Activated CD4-positive, alpha-beta T cell treated with anti-CD3 and anti-CD28 coated beads, Interleukin-2, amount 50 U/mL, for 24 hours (primary cell): Measurements from ENCODE around the gene NPAS3.

Experiments used
- DNase-seq, 2 donors: peaks; one replicate each; pipeline ENCODE4 v3.0.0-alpha.2; 2020; ENCODE audit warnings: low read depth in 1 of 2, low spot score in 1 of 2

NPAS3 gene

DNA sequence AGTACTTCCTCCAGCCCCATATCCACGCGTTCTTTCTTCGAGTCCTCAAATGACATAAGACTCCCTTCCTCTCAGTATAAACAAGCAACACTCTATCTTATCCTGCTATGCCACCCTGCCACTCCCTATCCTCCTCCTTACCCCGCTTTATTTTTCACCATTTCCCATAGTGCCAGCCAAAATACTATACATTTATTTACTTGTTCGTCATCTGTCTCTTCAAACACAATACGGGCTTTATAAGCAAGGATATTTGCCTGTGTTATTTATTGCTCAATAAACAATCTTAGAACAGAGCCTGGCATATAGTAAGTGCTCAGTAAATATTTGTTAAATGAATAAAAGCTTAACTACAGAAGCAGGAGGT lies 567.3 kb downstream of the NPAS3 start:
- no peak for DNase-seq

DNA sequence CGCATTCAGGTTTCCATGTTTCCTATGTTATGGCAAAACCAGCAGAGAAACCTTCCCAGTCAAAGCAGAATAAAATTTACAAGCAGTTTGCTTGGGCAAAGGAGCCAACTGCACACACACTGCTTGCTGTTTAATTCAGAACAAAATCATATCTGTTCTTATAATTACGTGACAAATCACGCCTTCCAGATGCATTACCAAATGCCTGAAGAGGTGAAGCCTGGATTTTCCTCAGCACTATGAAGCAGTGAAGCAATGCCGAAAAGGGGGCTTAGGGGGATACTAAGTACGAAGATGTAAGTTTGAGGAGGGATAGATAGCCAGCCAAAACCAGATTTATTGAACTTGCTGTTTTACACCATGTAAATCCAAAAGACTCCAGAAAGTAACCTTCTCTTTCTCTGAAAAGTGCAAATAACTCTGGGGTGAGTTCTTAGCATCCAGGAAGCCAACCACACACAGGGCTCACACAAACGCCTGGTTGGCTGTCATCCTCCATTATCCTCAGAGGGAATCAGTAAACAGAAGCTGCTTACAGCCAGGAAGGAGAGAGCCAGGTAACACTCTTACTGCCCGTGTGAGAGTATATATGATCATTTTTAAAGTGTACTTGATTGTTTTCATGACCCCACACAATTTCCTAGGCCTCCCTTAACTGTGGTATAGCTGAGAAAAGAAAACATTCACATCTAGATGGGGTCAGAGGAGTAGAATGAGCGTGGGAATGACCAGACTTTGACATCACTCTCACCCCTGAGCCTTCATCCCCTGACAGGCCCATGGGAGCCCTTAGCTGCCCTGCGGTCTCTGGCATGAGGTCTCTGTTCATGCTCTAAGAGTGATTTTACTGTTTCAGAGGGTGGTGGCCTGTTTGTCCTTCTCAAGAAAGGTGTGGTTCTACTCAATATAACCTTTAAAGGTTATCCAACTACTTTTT lies 569.7 kb downstream of the NPAS3 start:
- no peak for DNase-seq

- DNase-seq = no peak
Measured at GRCh38 chr14:33509454-33509853, 570.8 kb downstream of the NPAS3 start.

DNA sequence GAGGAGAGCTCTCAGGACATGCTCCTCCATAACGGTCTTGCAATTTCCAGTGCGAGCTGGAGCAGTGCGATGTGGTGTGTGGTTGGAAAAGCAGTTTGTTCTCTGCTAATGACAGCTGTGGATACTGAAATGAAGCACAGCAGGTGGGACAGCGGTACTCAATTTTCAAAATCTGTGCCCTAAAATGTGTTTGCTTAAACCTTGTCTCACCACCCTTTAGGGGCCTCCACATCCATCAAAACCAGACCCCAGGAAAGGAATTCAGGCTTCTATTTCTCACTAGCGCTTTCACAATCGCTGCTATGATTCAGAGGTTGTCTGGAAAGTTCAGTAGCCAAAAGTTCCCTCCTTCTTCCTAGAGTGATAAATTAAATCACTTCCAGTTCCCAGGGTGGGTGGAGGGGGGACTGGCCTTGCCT lies 571.4 kb downstream of the NPAS3 start:
- no peak for DNase-seq

DNA sequence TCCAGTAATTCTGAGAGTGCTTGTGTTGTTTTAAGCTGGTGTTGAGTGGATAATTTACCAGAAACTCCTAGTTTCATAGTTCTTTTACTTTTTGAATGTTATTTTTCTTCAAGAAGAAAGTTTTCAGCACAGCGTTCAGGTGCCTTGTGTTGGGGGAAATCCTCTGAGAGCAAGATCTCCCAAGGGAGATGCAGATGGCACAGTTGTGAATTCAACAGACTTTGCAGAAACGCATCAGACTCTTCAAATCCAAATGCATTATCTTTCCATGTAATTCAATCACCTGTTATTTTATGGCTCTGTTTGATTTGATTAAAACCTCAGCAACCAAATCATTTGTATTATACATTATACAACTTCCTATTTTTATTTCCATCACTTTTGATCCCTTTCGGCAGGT lies 572.3 kb downstream of the NPAS3 start:
- DNase-seq = no peak

- DNase-seq = no peak
Measured at GRCh38 chr14:33511851-33512640, 573.4 kb downstream of the NPAS3 start.

- DNase-seq = no peak
Measured at GRCh38 chr14:33515441-33515840, 576.8 kb downstream of the NPAS3 start.

DNA sequence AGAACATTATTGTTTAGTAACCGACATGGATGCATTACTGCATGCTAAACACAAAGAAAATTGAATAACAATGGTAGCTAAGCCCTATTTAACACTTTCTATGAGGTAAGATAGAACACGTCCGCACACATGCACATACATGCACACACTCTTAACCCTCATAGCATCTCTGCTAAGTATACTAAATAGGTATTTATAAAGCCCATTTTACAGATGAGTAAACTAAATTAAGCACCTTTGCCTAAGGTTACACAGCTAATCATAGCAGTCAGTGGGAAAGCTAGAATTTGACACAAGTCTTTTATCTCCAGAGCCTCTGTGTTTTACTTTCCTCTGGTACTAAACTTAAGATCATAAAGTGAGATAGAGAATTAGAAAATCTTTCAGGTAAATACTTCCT lies 577.2 kb downstream of the NPAS3 start:
- no peak for DNase-seq

DNA sequence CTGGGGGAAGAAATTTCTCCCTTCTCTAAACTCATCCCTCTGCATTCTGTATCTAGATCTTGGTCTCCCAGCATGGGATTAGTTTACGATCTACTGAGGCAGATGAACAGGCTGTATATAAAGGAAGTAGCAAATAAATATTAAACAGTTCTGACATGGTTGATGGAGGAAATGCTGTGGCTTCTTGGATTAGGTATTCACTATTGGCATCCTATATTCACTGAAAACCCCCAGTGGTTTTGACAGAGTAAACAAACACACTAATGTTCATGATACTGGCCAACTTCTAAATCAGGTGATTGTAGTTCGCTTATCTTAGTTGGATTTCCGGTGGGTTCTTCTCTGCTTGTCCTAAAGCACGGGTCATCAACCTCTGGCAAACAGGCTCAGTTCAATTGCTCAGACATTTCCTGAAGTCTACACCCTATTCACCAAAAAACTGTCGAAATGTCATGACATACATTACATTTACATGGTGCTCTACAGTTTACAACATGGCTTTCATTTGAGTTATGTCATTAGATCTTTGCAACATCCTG lies 578.3 kb downstream of the NPAS3 start:
- DNase-seq = no peak

DNA sequence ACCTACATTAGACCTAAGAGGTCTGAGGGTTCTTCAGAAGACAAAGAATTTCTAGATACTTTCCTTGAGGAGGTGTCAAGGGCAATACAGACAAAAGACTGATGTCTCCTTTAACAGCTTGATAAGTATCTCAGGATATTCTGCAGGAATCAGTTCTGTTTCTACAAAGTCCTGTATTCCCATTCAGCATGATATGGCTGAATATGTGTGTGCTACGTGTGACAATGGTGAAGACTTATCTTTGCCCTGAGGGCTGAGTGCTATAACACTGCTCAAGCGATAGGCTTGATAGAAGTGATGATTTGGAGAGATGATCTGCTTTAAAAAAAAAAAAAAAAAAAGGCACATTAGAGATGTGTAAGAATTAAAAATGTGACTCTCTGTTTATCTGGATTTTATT lies 582.5 kb downstream of the NPAS3 start:
- no peak for DNase-seq

GRCh38 chr14:33524244-33524643 lies 585.6 kb downstream of the NPAS3 start:
- DNase-seq = no peak

DNA sequence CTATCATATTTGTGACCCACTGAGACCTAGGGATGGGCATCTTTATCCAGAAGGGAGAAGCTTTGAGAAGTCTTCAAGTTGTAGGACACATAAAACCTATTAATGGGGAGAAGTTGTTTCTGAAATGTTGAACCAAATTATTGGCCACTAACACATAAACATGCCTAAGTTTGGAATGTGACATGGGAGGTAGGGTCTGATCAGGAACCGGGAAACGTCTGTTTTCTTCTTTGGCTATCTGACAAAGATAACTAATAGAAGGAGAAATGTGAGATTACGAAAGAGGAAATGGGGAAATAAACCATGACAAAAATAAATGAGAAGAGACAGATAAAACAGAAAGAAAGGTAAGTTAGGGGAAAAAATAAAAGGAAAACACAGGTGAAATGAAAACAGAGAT lies 586.9 kb downstream of the NPAS3 start:
- no peak for DNase-seq

- no peak for DNase-seq
Measured at GRCh38 chr14:33527023-33527634, 588.5 kb downstream of the NPAS3 start.

- no peak for DNase-seq
Measured at GRCh38 chr14:33528655-33529054, 590.0 kb downstream of the NPAS3 start.

DNA sequence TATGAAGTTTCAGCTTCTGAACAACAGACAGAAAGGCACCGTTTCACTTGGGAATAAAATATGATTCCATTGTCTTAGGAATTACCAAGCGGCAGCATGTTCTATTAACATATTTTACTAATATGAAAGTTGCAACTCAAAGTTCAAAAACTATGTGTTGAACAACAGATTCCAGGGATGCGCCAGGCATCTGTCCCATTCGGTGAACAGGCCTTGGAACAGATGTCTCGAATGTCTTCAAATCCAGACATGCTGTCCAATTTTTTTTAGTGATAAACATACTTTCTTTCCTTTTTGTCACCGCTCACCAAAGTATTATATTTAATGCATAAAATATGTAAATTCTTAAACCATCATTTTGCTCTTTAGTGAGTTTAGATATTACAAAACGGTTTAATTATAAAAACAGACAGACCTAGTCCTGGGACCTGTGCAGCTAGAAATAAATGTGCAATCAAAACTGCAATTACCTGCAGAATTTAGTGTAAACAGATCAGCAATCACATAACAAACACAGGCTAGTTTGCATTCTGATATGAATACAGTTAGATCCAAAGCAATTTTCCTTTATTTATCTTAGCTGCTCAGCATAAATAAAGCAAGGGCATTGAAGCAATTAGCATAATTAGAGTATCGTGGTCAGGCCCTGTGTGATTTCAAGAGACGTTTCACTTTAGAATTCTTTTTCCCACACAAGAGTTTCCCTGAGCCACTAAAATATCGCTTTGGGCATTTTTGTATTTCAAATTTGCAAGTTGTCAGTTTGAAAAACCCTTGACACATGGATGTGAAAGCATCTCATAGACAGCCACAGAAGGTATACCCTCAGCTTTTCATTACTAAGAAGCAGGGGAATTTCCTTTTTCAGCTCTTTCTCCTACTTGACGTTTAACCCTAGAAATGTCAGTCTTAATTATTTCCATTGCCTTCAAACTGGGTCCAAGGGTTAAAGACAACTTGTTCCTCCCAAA lies 591.4 kb downstream of the NPAS3 start:
- DNase-seq = no peak

GRCh38 chr14:33532553-33532952 lies 593.9 kb downstream of the NPAS3 start:
- no peak for DNase-seq

- no peak for DNase-seq
Measured at GRCh38 chr14:33534104-33534503, 595.4 kb downstream of the NPAS3 start.

GRCh38 chr14:33534632-33535031 lies 596.0 kb downstream of the NPAS3 start:
- no peak for DNase-seq

- no peak for DNase-seq
Measured at GRCh38 chr14:33539918-33540357, 601.3 kb downstream of the NPAS3 start.

DNA sequence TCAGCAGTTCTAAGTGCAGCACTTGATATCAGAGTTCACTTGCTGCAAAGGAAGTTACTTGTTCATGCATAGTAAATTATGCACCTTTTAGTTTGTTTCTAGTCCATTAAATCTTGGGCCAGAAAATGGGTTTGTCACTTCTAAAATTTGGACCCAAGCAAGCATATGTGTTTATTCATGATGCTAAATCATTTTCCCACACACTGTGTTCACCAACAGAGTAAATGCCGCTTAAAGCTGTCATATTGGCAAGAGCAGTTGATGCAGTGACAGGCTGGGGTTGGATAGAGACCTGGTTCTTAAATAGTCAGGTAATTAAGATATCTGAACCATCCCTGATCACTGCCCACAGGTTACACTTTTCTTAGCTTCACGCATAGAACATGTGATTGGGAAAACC lies 602.5 kb downstream of the NPAS3 start:
- no peak for DNase-seq
